HG03175 (cell line): ENCODE measurements around the gene RRP15.
"Not testable (repeated sequence)": the region's sequence is repeated elsewhere in the genome, so short reads cannot be mapped to it uniquely, and the experiment has no call there.

ENCODE experiments used
- ATAC-seq: cut with Tn5 transposase; IDR thresholded peaks from one replicate; pipeline ENCODE4 v1.9.1; 2021; ENCODE audit warnings: mild to moderate bottlenecking, moderate library complexity; ENCODE audit not compliant: unreplicated experiment

The RRP15 gene

DNA sequence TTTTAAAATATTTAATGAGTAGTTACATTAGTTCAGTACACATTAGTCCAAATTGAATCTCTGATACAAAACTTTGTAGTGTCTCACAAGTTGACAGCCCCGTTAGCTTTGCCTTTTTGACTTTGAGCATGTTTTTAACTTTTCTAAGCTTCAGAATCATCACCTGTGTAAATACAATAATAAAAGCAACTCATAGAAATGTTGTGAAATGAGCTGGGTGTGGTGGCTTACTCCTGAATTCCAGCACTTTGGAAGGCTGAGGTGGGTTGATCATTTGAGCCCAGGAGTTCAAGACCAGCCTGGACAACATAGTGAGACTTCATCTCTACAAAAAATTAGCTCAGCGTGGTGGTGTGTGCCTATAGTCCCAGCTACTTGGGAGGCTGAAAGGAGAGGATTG lies 11.1 kb downstream of the RRP15 start:
- ATAC-seq, result no peak

GRCh38 chr1:218297461-218297860 lies 12.4 kb downstream of the RRP15 start:
- no peak for ATAC-seq

DNA sequence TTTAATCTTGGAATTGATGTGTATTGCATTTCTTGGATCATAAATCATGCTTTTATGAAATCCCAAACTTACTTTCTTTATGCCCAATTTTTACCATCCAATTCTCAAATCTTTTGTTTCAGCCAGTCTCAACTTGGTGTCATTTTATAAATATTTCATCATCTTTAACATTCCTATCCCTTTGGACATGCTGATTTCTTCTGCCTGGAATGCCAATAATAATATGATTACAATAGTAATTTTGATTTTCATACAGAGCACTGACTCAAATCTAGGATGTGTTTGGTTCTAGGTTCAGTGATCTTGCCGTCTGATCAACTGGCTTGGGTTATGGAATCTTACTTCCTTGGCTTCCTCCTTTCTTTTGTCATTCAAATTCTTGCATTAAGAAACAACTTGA lies 12.8 kb downstream of the RRP15 start:
- no peak for ATAC-seq

DNA sequence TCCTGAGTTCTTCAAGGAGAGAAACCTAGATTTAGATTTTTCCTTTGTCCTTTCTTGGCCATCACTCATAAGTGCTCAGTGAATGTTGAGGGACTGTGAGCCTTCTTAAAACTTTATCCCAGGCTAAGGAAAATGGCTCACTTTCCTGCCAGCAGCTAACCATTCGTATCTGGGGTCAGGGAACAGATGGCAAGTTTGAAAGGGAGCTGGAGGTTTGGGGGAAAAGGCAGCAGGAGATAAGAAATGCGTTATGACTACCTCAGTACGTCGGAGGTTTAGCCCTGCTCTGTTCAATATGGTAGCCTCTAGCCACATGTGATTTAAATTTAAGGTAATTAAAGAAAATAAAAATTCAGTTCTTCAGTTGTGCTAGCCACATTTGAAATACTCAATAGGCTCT lies 13.3 kb downstream of the RRP15 start:
- no peak for ATAC-seq

GRCh38 chr1:218299416-218299815 lies 14.3 kb downstream of the RRP15 start:
- ATAC-seq, result peak; percentile 54

GRCh38 chr1:218301217-218301616 lies 16.1 kb downstream of the RRP15 start:
- no peak for ATAC-seq

GRCh38 chr1:218302155-218302554 lies 17.1 kb downstream of the RRP15 start:
- ATAC-seq, result no peak

DNA sequence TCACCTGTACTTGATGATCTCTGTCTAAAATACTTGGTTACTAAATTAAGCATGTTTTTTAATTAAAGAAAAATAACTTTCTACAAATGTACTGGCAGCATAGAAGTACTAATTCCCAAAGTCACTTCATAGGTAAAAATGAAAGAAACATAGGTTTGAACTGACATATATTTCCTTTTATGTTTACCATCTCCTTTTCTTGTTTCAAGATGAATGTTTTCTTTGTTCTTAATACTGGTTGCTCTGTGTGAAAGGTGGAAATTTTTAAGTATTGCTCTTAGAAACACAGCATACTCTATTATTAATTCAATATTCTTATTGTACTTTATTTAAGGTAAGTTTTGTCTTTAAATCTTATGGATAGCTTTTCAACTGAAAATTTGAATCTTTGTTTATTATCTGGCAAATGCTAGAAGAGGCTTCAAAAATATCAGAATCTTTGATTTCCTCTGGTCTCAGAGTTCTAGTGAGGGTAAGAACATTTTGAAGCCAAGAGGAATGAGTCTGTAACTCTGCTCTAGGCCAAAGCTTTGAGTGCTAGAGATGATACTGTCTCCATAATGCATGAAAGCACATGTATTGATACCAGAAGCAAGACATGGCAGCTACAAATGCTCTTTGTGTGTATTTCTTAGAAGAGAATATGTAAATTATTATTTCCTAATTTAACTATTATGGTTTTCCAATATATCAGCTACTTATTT lies 18.2 kb downstream of the RRP15 start:
- no peak for ATAC-seq

DNA sequence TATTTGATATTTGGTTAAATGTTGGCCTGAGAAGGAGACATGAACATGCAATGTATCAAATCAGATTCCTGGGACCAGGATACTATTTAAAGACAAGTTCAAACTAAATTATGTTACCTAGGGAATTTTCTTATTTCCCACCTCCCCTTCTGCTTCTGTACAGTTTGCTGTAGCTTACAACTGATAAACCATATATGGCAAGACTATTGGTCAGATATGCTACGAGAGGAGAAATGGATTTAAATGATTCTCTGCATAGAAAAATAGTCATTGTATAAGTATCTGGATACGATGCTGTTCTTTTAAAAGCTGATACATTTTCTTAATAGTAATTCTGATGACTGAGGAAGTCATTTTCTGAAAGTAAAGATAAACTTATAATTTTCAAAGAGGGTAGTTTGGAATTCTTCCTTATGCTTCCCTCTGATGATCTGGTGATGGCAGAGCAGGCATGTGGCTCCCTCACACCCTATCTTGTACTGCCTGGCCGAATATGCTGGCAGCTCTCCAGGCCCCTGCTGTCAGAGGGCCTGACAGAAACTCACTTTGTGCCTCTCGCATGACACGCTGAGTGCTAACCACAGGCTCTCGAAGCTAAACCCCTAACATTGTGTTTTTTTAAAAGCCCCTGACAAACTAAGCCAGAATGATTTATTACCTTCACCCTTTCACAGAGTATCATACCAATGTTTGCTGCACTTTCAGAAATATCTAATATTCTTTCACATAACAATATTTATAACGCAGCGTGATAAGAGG lies 19.4 kb downstream of the RRP15 start:
- no peak for ATAC-seq

DNA sequence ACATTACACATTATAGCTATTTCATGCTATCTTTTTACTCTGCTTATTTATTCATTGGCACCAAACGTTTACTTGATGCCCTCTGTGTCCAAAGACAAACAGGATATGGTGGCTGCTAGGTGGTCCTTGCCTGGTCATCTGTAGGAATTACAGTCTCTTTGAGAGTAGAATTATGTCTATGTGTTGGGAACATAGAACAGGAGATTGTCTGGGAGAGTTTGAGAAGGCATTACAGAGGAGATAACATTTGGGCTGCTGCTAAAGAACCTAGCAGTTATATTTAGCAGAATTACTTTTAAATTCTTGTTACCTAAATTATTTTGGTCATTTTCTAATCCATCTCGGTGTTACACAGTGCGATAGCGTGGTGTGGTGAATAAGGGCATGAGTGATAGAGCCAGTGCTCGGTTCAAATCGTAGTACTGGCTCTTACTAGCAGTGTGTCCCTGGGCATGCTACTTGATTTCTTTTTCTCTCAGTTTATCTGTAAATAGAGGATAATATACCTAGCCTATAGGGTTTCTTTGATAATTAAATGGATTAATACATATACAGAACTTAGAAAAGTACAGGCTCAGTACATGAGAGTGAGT lies 20.5 kb downstream of the RRP15 start:
- ATAC-seq, result no peak

- ATAC-seq, result no peak
Observed at GRCh38 chr1:218312509-218312908, 27.4 kb downstream of the RRP15 start.

- ATAC-seq, result no peak
Observed at GRCh38 chr1:218314316-218314715, 29.2 kb downstream of the RRP15 start.

DNA sequence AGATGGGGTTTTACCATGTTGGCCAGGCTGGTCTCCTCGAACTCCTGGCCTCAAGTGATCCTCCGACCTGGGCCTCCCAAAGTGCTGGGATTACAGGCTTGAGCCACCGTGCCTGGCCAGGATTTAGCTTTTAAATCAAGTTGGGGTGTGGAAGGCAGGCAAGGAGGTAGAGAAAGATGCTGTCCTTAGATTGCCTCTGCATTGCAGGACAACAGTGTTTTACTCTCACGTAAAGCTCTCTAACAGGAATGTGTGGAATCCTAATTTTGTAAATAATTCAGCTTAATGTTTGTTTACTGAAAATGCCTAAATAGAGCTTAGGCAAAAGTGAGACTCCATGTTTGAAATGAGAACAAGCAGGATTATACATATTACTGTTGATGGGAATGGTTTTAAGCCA lies 30.5 kb downstream of the RRP15 start:
- no peak for ATAC-seq

GRCh38 chr1:218317061-218317460 lies 32.0 kb downstream of the RRP15 start:
- ATAC-seq, result no peak

GRCh38 chr1:218320182-218320581 lies 35.1 kb downstream of the RRP15 start:
- not testable (repeated sequence) for ATAC-seq

- ATAC-seq, result no peak
Observed at GRCh38 chr1:218322762-218323161, 37.7 kb downstream of the RRP15 start.

GRCh38 chr1:218323568-218324225 lies 38.6 kb downstream of the RRP15 start:
- ATAC-seq, result no peak

DNA sequence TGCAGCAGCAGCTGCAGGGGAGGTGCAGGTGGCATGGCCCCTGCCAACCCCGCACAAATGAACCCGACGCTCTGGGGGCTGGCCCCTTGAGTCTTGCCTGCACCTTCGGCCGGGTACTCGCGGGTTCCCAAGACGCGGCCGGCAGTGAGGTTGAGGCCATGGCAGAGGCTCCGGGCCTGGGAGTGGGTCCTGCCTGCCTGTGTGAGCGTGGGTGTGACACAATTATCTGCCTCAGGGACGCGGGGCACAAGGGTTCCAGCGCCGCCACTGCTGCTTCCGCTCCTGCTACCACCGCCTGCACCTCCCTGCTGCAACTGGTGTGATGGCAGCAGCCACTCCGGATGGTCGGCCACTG lies 39.1 kb downstream of the RRP15 start:
- ATAC-seq, result no peak

GRCh38 chr1:218328769-218329168 lies 43.7 kb downstream of the RRP15 start:
- no peak for ATAC-seq

GRCh38 chr1:218330043-218330623 lies 45.0 kb downstream of the RRP15 start:
- ATAC-seq, result peak; percentile 87

DNA sequence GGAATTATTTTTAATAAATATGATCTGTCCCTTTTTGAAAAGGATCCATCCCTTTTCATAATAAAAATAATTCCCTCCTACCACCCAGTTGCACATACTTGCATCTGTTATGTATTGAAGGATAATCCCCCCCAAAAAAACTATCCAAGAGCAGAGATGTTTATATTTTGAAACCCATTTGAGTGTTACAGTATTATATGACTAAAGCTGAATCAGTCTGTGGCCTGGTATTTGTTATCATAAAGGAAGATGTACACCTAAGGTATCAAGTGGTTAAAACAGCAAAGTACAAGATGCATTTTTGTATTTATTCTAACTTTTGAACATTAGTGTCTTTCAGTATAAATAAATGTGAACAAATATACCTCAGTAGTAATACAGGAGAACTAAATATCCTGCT lies 47.3 kb downstream of the RRP15 start:
- ATAC-seq, result no peak
